ENCODE measurements around the gene PRSS22.

DNA sequence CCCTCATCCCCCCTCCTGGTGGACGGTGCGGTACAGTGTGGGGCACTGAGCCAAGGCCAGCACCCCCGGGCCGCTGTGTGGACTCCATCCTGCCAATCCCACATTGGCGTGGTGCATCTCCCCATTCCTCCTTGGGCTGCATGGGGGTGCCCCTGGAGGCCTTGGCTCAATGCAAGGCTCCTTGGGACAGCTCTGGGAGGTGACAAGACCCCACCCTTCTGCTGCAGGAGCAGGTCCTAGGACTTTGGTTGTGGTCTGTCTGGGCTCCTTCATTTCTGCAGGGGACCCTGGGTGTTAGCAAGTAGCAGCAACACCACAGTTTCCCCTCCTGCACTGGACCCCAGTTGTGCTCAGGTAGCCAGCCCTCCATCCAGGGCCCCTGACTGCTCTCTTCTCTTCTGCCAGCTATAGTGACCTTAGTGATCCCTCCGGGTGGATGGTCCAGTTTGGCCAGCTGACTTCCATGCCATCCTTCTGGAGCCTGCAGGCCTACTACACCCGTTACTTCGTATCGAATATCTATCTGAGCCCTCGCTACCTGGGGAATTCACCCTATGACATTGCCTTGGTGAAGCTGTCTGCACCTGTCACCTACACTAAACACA is 39.6 kb downstream of the PRSS22 start:
- TF ChIP-seq CTCF (IDR thresholded peaks at IDR 0.05) (no peak), POLR2AphosphoS5 (IDR thresholded peaks at IDR 0.05) (no peak), EP300 (IDR thresholded peaks at IDR 0.05) (no peak), POLR2A (IDR thresholded peaks at IDR 0.05) (no peak)
